A549 (cell line): Measurements from ENCODE around the gene CPOX. TPM values are rescaled to one million over a fixed set of nuclear protein-coding genes. Genes with fewer than 3 reads are reported as not detected.

Experiments used
- ATAC-seq, 2 experiments: fragments of 200-7000 bp in 1 of 2; fragments of >200 bp in 1 of 2; cut with Nextera tagmentation in 1 of 2; cut with Tn5 transposase in 1 of 2; 3 replicates each; pipeline versions ENCODE4 v1.8.0 to v1.9.1; 2018 to 2020; ENCODE audit warnings: mild to moderate bottlenecking in 1 of 2, moderate library complexity in 1 of 2
- CTCF ChIA-PET: fragments of 300-600 bp; sonication (Branson Sonifier 250); formaldehyde crosslinking; extraction: SDS; loops from one replicate; lab custom pipeline; 2021; ENCODE audit warnings: antibody characterized with exemption, inconsistent platforms; lab: Yijun Ruan, JAX
- POLR2A ChIA-PET: fragments of 350-600 bp; formaldehyde crosslinking; extraction: SDS; loops from one replicate; lab custom pipeline; 2021; ENCODE audit warnings: antibody characterized with exemption, inconsistent platforms; lab: Yijun Ruan, JAX
- DNase-seq, 2 experiments: peaks; one replicate each; pipeline versions ENCODE4 v3.0.0 to v3.0.0-alpha.2; 2011 to 2016; ENCODE audit warnings: low read depth in 1 of 2, low spot score in 1 of 2
- FAIRE-seq: peaks from 2 replicates; lab custom pipeline; 2011; peaks lifted over from hg19 to GRCh38; lab: Jason Lieb, UNC
- H3K27ac ChIP-seq, 2 experiments: fragments of >200 bp; sonication (Bioruptor Twin); formaldehyde crosslinking; 3 replicates each; pipeline ENCODE4 v1.5.1; 2016 to 2017
- H3K4me1 ChIP-seq: fragments of >200 bp; sonication (Bioruptor Twin); formaldehyde crosslinking; 3 replicates; pipeline ENCODE4 v1.6.1; 2016
- H3K4me2 ChIP-seq: fragments of >200 bp; sonication (Bioruptor Twin); formaldehyde crosslinking; 3 replicates; pipeline ENCODE4 v1.6.1; 2016
- H3K4me3 ChIP-seq: fragments of >200 bp; sonication (Bioruptor Twin); formaldehyde crosslinking; 3 replicates; pipeline ENCODE4 v1.5.1; 2016
- H3K9me3 ChIP-seq: fragments of >200 bp; sonication (Bioruptor Twin); formaldehyde crosslinking; 3 replicates; pipeline ENCODE4 v1.6.1; 2016
- CBX8 ChIP-seq: fragments of 200-600 bp; sonication (generic); IDR thresholded peaks from 2 replicates; pipeline ENCODE4 v1.6.1; 2016
- CHD4 ChIP-seq: fragments of 200-600 bp; sonication (generic); IDR thresholded peaks from 2 replicates; pipeline ENCODE4 v1.6.1; 2016; ENCODE audit warnings: antibody characterized with exemption, mild to moderate bottlenecking, borderline replicate concordance
- EHF ChIP-seq: fragments of 250-450 bp; sonication (Bioruptor Pico); IDR thresholded peaks from 2 replicates; pipeline ENCODE4 v1.5.0; 2020; ENCODE audit warnings: mild to moderate bottlenecking
- ESRRA ChIP-seq: fragments of 150-350 bp; IDR thresholded peaks from 2 replicates; pipeline ENCODE4 v1.6.1; 2014; ENCODE audit warnings: mild to moderate bottlenecking, low read length, borderline replicate concordance
- FOSL2 ChIP-seq, 2 experiments: fragments of 450-650 bp in 1 of 2; fragments of >200 bp in 1 of 2; sonication (Bioruptor Twin) in 1 of 2; formaldehyde crosslinking; IDR thresholded peaks; 2 replicates each; pipeline versions ENCODE4 v1.5.0 to v1.6.1; 2016 to 2020; ENCODE audit warnings: mild to moderate bottlenecking in 1 of 2, moderate library complexity in 1 of 2
- FOXS1 ChIP-seq: fragments of 250-450 bp; sonication (Bioruptor Pico); IDR thresholded peaks from 2 replicates; pipeline ENCODE4 v1.5.0; 2020; ENCODE audit warnings: mild to moderate bottlenecking, moderate library complexity
- HDAC2 ChIP-seq: fragments of 200-600 bp; sonication (generic); IDR thresholded peaks from 2 replicates; pipeline ENCODE4 v1.6.1; 2016
- HEYL ChIP-seq: fragments of 250-450 bp; sonication (Bioruptor Pico); IDR thresholded peaks from 2 replicates; pipeline ENCODE4 v1.8.0; 2021; ENCODE audit warnings: mild to moderate bottlenecking, moderate library complexity
- HOXA7 ChIP-seq: fragments of 250-450 bp; sonication (Bioruptor Pico); IDR thresholded peaks from 2 replicates; pipeline ENCODE4 v1.5.0; 2020; ENCODE audit warnings: mild to moderate bottlenecking, moderate library complexity
- HOXB13 ChIP-seq: fragments of 250-450 bp; sonication (Bioruptor Pico); IDR thresholded peaks from 2 replicates; pipeline ENCODE4 v1.5.0; 2020; ENCODE audit warnings: low read depth, mild to moderate bottlenecking, moderate library complexity
- HOXB5 ChIP-seq: fragments of 250-450 bp; sonication (Bioruptor Pico); IDR thresholded peaks from 2 replicates; pipeline ENCODE4 v1.5.0; 2020; ENCODE audit warnings: mild to moderate bottlenecking, moderate library complexity
- JUNB ChIP-seq: fragments of >200 bp; sonication (Bioruptor Twin); formaldehyde crosslinking; IDR thresholded peaks from 2 replicates; pipeline ENCODE4 v1.6.1; 2016
- NFE2L2 ChIP-seq: fragments of 150-350 bp; conservative IDR thresholded peaks from 2 replicates; pipeline ENCODE4 v1.6.1; 2014; ENCODE audit warnings: low read length
- NPAS2 ChIP-seq: fragments of 250-450 bp; sonication (Bioruptor Pico); IDR thresholded peaks from 2 replicates; pipeline ENCODE4 v1.8.0; 2022; ENCODE audit warnings: mild to moderate bottlenecking, moderate library complexity, borderline replicate concordance
- NR3C1 ChIP-seq: fragments of >200 bp; sonication (Bioruptor Twin); formaldehyde crosslinking; IDR thresholded peaks from 3 replicates; pipeline ENCODE4 v1.6.1; 2017
- RARB ChIP-seq: fragments of 250-450 bp; sonication (Bioruptor Pico); IDR thresholded peaks from 2 replicates; pipeline ENCODE4 v1.8.0; 2021; ENCODE audit warnings: mild to moderate bottlenecking, moderate library complexity
- RCOR1 ChIP-seq: fragments of 150-350 bp; IDR thresholded peaks from 2 replicates; pipeline ENCODE4 v1.6.1; 2014; ENCODE audit warnings: antibody characterized with exemption, low read length, low read depth
- TFCP2L1 ChIP-seq: fragments of 250-450 bp; sonication (Bioruptor Pico); IDR thresholded peaks from 2 replicates; pipeline ENCODE4 v1.5.0; 2021; ENCODE audit warnings: mild to moderate bottlenecking
- ZC3H11A ChIP-seq: fragments of 450-650 bp; IDR thresholded peaks from 2 replicates; pipeline ENCODE4 v1.6.1; 2014; ENCODE audit warnings: antibody characterized with exemption, mild to moderate bottlenecking
- WGBS: methylation state at CpG from one replicate; pipeline ENCODE4 v1.1.6; 2017; ENCODE audit errors: missing lambda C conversion rate; 5-methylcytosine and 5-hydroxymethylcytosine counted together
- polyA plus RNA-seq, 4 experiments: library from polyadenylated mRNA; depleted of rRNA in 3 of 4; stranded (reverse); fragments of >200 nt; fragmentation: RNase III in 1 of 4; extraction: RNeasy Plus Mini Kit Qiagen cat#74134 plus additional on column Dnase treatment in 1 of 4; gene quantifications; 2 replicates in 3 of 4; 3 replicates in 1 of 4; pipeline ENCODE4 v1.2.3, GENCODE V29; 2011 to 2017
- TF ChIP-seq, protein P1 (sequence below): fragments of 450-650 bp; IDR thresholded peaks from 2 replicates; pipeline ENCODE4 v1.6.1; 2014; ENCODE audit warnings: antibody characterized with exemption
- TF ChIP-seq, protein P2 (sequence below): IDR thresholded peaks from 2 replicates; pipeline ENCODE4 v1.6.1; 2012
- TF ChIP-seq, protein P3 (sequence below): IDR thresholded peaks from 2 replicates; pipeline ENCODE4 v1.6.1; 2012; ENCODE audit warnings: low read depth, borderline replicate concordance
- TF ChIP-seq, protein P4 (sequence below): IDR thresholded peaks from 2 replicates; pipeline ENCODE4 v1.6.1; 2012
- TF ChIP-seq, protein P5 (sequence below): fragments of 250-450 bp; sonication (Bioruptor Pico); IDR thresholded peaks from 2 replicates; pipeline ENCODE4 v1.5.0; 2021; ENCODE audit warnings: mild to moderate bottlenecking, moderate library complexity, borderline replicate concordance
- TF ChIP-seq, protein P6 (sequence below): fragments of >200 bp; sonication (Bioruptor Twin); formaldehyde crosslinking; IDR thresholded peaks from 3 replicates; pipeline ENCODE4 v1.6.1; 2016

CPOX gene
- polyA plus RNA-seq, 2 of the 4 experiments (the other 2 are of a cell fraction) = 25.7 to 30.3 TPM

DNA sequence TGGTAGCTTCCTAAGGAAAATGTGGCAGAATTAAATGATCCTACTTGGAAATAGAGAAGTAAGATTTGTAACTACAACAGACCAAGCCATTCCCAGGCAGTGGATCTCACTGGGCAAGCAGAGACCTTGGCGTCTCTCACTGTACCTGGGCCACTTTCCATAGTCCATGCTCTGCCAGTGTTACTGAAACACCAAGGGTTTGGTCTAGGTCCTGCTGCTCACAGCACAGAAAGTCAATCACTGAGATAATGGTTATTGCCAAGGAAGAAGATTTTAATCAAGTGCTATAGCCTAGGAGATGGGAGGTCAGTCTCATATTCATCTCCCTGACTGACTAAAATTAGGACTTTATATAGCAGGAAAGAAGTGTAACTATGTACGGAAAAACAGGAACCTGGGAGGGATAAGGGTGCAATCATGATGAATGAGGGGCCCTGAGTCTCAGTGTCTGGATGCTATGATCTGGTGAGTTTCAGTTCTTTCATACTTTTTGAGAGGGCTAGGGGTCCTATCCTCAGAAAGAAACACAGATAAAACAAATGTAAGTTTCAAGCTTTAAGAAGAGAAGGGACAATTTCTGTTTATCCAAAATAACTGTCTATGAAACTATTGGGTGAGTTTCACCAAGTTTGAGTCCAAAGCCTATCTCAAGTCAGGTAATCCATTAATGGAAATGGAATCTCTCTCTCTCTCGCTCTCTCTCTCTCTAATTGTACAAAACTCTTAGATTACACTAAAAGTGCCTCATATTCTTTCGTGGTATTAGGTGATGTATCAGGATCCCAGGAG lies 41.0 kb downstream of the CPOX start:
- no peak for FAIRE-seq
- no peak for DNase-seq
- no peak overlapping the region for H3K4me3 ChIP-seq
- no peak for ATAC-seq
- H3K4me2 ChIP-seq = no peak overlapping the region
- ChIA-PET CTCF (no interaction called here), POLR2A (no interaction called here)
- WGBS = 31% methylated on average over 4 of the region's 4 CpGs
- TF ChIP-seq JUNB (no peak), TFCP2L1 (CRISPR knock-in tag) (no peak), HOXB13 (no peak), ESRRA (no peak), CHD4 (no peak), HOXB5 (CRISPR knock-in tag) (no peak), FOXS1 (CRISPR knock-in tag) (no peak), HEYL (CRISPR knock-in tag) (no peak), NPAS2 (no peak), RARB (CRISPR knock-in tag) (no peak), NR3C1 (no peak), HDAC2 (no peak), ZC3H11A (no peak)
- TF ChIP-seq, protein P1, sequence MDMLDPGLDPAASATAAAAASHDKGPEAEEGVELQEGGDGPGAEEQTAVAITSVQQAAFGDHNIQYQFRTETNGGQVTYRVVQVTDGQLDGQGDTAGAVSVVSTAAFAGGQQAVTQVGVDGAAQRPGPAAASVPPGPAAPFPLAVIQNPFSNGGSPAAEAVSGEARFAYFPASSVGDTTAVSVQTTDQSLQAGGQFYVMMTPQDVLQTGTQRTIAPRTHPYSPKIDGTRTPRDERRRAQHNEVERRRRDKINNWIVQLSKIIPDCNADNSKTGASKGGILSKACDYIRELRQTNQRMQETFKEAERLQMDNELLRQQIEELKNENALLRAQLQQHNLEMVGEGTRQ = no peak
- H3K9me3 ChIP-seq = no peaks in the 10 kb centered on the region
- no peak overlapping the region for H3K27ac ChIP-seq
- no peaks in the 10 kb centered on the region for H3K4me1 ChIP-seq

DNA sequence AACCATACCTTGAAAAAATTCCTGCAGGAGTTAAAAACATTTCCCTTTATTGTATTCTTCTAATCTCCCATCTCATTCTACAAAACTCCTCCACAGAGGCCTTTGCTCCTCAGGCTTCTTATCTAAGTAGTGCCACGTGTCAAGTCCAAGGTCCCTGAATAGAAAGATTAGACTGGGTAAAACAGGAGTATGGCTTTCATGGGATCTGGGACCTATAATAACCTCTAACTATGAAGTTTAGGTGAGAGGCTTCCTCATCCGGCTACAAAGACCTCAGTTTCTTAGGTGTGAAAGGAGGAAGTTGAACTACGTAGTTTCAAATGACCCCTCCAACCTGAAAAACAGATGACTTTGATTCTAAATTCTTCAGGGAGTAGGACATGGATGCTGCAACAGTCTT lies 41.7 kb downstream of the CPOX start:
- DNase-seq (no peak), ATAC-seq (no peak), FAIRE-seq (no peak)
- H3K27ac ChIP-seq = no peak overlapping the region
- POLR2A ChIA-PET = no interaction called here
- CTCF ChIA-PET = interaction anchor here (0.8 kb wide), 1 partner anchor 45 kb away, joined by 3 read pairs; no protein-coding TSS in a partner anchor
- H3K4me2 ChIP-seq = no peak overlapping the region
- 28% methylated on average over 3 of the region's 3 CpGs for WGBS
- no peaks in the 10 kb centered on the region for H3K4me1 ChIP-seq
- H3K9me3 ChIP-seq = no peaks in the 10 kb centered on the region
- H3K4me3 ChIP-seq = no peak overlapping the region
- TF ChIP-seq HOXA7 (CRISPR knock-in tag) = no peak
- TF ChIP-seq, all 56 proteins: peak for 0

DNA sequence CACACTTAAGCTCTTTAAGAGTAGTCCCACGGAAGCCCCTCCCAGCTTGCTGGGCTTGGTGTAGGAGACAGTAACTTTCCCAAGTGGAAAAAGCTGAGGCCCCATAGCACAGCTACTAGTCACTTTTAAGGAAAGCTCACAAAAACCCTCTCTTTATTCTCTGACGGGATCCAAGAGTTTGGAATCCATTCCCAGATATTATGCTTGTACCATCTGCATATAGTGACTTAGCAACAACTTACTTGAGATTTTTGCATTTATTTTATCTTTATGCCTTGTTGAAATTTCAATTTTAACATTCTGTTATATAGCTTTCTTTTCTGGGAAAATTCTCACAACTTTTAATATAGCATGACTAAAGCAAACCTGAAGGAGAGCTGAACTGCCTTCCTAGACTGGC lies 42.2 kb downstream of the CPOX start:
- POLR2A ChIA-PET = no interaction called here
- Histone ChIP-seq H3K4me2 (no peak overlapping the region), H3K4me1 (no peaks in the 10 kb centered on the region), H3K9me3 (no peaks in the 10 kb centered on the region), H3K4me3 (no peak overlapping the region), H3K27ac (no peak overlapping the region)
- DNase-seq = no peak
- WGBS = 32% methylated on average over 2 of the region's 2 CpGs
- no peak for FAIRE-seq
- no peak for ATAC-seq
- TF ChIP-seq, protein P2, sequence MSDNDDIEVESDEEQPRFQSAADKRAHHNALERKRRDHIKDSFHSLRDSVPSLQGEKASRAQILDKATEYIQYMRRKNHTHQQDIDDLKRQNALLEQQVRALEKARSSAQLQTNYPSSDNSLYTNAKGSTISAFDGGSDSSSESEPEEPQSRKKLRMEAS = no peak
- TF ChIP-seq HDAC2 (no peak), CBX8 (no peak), RCOR1 (no peak), FOSL2 (IDR thresholded peaks at IDR 0.05) (no peak), FOSL2 (CRISPR knock-in tag; IDR thresholded peaks at IDR 0.05) (no peak), NFE2L2 (no peak), EHF (CRISPR knock-in tag) (no peak), HOXB13 (no peak)
- TF ChIP-seq, protein P3, sequence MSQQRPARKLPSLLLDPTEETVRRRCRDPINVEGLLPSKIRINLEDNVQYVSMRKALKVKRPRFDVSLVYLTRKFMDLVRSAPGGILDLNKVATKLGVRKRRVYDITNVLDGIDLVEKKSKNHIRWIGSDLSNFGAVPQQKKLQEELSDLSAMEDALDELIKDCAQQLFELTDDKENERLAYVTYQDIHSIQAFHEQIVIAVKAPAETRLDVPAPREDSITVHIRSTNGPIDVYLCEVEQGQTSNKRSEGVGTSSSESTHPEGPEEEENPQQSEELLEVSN = no peak
- TF ChIP-seq, protein P1 = no peak
- TF ChIP-seq, protein P4, sequence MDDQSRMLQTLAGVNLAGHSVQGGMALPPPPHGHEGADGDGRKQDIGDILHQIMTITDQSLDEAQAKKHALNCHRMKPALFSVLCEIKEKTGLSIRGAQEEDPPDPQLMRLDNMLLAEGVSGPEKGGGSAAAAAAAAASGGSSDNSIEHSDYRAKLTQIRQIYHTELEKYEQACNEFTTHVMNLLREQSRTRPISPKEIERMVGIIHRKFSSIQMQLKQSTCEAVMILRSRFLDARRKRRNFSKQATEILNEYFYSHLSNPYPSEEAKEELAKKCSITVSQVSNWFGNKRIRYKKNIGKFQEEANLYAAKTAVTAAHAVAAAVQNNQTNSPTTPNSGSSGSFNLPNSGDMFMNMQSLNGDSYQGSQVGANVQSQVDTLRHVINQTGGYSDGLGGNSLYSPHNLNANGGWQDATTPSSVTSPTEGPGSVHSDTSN = no peak
- TF ChIP-seq, protein P5, sequence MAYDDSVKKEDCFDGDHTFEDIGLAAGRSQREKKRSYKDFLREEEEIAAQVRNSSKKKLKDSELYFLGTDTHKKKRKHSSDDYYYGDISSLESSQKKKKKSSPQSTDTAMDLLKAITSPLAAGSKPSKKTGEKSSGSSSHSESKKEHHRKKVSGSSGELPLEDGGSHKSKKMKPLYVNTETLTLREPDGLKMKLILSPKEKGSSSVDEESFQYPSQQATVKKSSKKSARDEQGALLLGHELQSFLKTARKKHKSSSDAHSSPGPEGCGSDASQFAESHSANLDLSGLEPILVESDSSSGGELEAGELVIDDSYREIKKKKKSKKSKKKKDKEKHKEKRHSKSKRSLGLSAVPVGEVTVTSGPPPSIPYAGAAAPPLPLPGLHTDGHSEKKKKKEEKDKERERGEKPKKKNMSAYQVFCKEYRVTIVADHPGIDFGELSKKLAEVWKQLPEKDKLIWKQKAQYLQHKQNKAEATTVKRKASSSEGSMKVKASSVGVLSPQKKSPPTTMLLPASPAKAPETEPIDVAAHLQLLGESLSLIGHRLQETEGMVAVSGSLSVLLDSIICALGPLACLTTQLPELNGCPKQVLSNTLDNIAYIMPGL (CRISPR knock-in tag) = no peak
- TF ChIP-seq, protein P6, sequence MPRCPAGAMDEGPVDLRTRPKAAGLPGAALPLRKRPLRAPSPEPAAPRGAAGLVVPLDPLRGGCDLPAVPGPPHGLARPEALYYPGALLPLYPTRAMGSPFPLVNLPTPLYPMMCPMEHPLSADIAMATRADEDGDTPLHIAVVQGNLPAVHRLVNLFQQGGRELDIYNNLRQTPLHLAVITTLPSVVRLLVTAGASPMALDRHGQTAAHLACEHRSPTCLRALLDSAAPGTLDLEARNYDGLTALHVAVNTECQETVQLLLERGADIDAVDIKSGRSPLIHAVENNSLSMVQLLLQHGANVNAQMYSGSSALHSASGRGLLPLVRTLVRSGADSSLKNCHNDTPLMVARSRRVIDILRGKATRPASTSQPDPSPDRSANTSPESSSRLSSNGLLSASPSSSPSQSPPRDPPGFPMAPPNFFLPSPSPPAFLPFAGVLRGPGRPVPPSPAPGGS = no peak
- CTCF ChIA-PET = interaction anchor here (0.6 to 0.8 kb wide), 2 partner anchors 15 to 46 kb away, joined by 3 read pairs; no protein-coding TSS in a partner anchor
